ENCODE measurements around the gene CMIP.

Gene CMIP

GRCh38 chr16:81511371-81511770, 66.8 kb downstream of the CMIP start:
- Histone ChIP-seq H3K36me3 (no peaks in the 10 kb centered on the region), H3K27ac (no peak overlapping the region), H3K9me3 (no peaks in the 10 kb centered on the region), H3K4me3 (no peak overlapping the region), H3K4me1 (peaks cover 0 to 14% (median 12%) of the 10 kb centered on the region in 4 donors), H3K27me3 (no peaks in the 10 kb centered on the region)
- no peak for TF ChIP-seq CTCF (IDR thresholded peaks at IDR 0.05)
- no peak for DNase-seq
- intact Hi-C loops (cut with DNase I; ENCODE audit: low total_unique reads) = no loop called here

GRCh38 chr16:81513204-81514040, 68.8 kb downstream of the CMIP start:
- no peak overlapping the region for H3K27ac ChIP-seq

GRCh38 chr16:81514041-81514559, 69.5 kb downstream of the CMIP start:
- TF ChIP-seq CTCF (IDR thresholded peaks at IDR 0.05) = no peak
- H3K27ac ChIP-seq = no peak overlapping the region
- no peaks in the 10 kb centered on the region for H3K27me3 ChIP-seq
- no peaks in the 10 kb centered on the region for H3K36me3 ChIP-seq
- H3K4me3 ChIP-seq = no peak overlapping the region
- no peaks in the 10 kb centered on the region for H3K9me3 ChIP-seq
- DNase-seq = peak in 1 of 2 donors; percentile 29
- intact Hi-C loops (cut with DNase I; ENCODE audit: low total_unique reads) = no loop called here
- peaks cover 0 to 21% (median 12%) of the 10 kb centered on the region in 4 donors for H3K4me1 ChIP-seq

More at GRCh38 chr16:81513204-81514040, 68.8 kb downstream of the CMIP start:
- no peak for TF ChIP-seq CTCF (IDR thresholded peaks at IDR 0.05)
- Histone ChIP-seq H3K4me3 (no peak overlapping the region), H3K4me1 (peaks cover 0 to 21% (median 12%) of the 10 kb centered on the region in 4 donors), H3K27me3 (no peaks in the 10 kb centered on the region), H3K36me3 (no peaks in the 10 kb centered on the region), H3K9me3 (no peaks in the 10 kb centered on the region)
- DNase-seq = peak; percentile 71 to 78
- intact Hi-C loops (cut with DNase I; ENCODE audit: low total_unique reads) = no loop called here

GRCh38 chr16:81514568-81515258, 70.1 kb downstream of the CMIP start:
- TF ChIP-seq CTCF (IDR thresholded peaks at IDR 0.05) = no peak
- Histone ChIP-seq H3K4me1 (peaks cover 0 to 21% (median 12%) of the 10 kb centered on the region in 4 donors), H3K27me3 (no peaks in the 10 kb centered on the region), H3K27ac (no peak overlapping the region), H3K36me3 (no peaks in the 10 kb centered on the region), H3K9me3 (no peaks in the 10 kb centered on the region), H3K4me3 (no peak overlapping the region)
- DNase-seq = peak in 1 of 2 donors; percentile 54
- intact Hi-C loops (cut with DNase I; ENCODE audit: low total_unique reads) = no loop called here

GRCh38 chr16:81515281-81515680, 70.7 kb downstream of the CMIP start:
- H3K9me3 ChIP-seq = no peaks in the 10 kb centered on the region
- H3K4me3 ChIP-seq = no peak overlapping the region
- H3K27me3 ChIP-seq = no peaks in the 10 kb centered on the region
- intact Hi-C loops (cut with DNase I; ENCODE audit: low total_unique reads) = no loop called here
- H3K27ac ChIP-seq = no peak overlapping the region
- peaks cover 0 to 21% (median 12%) of the 10 kb centered on the region in 4 donors for H3K4me1 ChIP-seq
- no peak for TF ChIP-seq CTCF (IDR thresholded peaks at IDR 0.05)
- peak in 1 of 2 donors; percentile 49 for DNase-seq
- H3K36me3 ChIP-seq = no peaks in the 10 kb centered on the region
